PC-9 (cell line): ENCODE results near the gene IL3. TPM values are rescaled to one million over a fixed set of nuclear protein-coding genes. Genes with fewer than 3 reads are reported as not detected.

Experiments
- BruUV-seq: library from RNA; stranded (reverse); fragments of 400-500 nt; replicated peaks from 2 replicates; lab custom pipeline; 2021; lab: Mats Ljungman, UMichigan
- CTCF ChIA-PET: fragments of 300-600 bp; sonication (Branson Sonifier 250); formaldehyde crosslinking; loops from one replicate; lab custom pipeline; 2022; ENCODE audit warnings: antibody characterized with exemption; lab: Charles Lee
- POLR2A ChIA-PET: fragments of 300-600 bp; sonication (Branson Sonifier 250); formaldehyde crosslinking; loops from one replicate; lab custom pipeline; 2022; ENCODE audit warnings: antibody characterized with exemption; ENCODE audit not compliant: unreplicated experiment; lab: Charles Lee
- DNase-seq, 2 experiments: peaks; one replicate each; pipeline versions ENCODE4 v3.0.0 to v3.0.0-alpha.2; 2015 to 2022; ENCODE audit warnings: mixed read lengths in 1 of 2
- H2AFZ ChIP-seq: fragments of 200-600 bp; sonication (generic); 2 replicates; pipeline ENCODE4 v1.8.1; 2017; ENCODE audit warnings: antibody characterized with exemption
- H3F3A ChIP-seq: fragments of 200-600 bp; sonication (generic); 2 replicates; pipeline ENCODE4 v1.8.1; 2017; ENCODE audit warnings: antibody characterized with exemption, mild to moderate bottlenecking, low read depth; ENCODE audit not compliant: insufficient read depth
- H3K27ac ChIP-seq: fragments of 200-600 bp; sonication (generic); 2 replicates; pipeline ENCODE4 v1.6.1; 2016; ENCODE audit warnings: mixed run types
- H3K27me3 ChIP-seq: fragments of 200-600 bp; sonication (generic); 2 replicates; pipeline ENCODE4 v1.6.1; 2016; ENCODE audit warnings: low read depth, mixed run types; ENCODE audit not compliant: insufficient read depth
- H3K36me3 ChIP-seq: fragments of 200-600 bp; sonication (generic); 2 replicates; pipeline ENCODE4 v1.6.1; 2016; ENCODE audit warnings: low read depth, mixed run types
- H3K4me1 ChIP-seq: fragments of 200-600 bp; sonication (generic); replicated peaks from 2 replicates; pipeline ENCODE4 v1.6.1; 2016; ENCODE audit warnings: mixed run types; ENCODE audit not compliant: insufficient read depth
- H3K4me2 ChIP-seq: fragments of 200-600 bp; sonication (generic); 2 replicates; pipeline ENCODE4 v1.6.1; 2017; ENCODE audit warnings: mixed run types
- H3K4me3 ChIP-seq: fragments of 200-600 bp; sonication (generic); 2 replicates; pipeline ENCODE4 v1.6.1; 2016; ENCODE audit warnings: mixed run types
- H3K79me2 ChIP-seq: fragments of 200-600 bp; sonication (generic); 2 replicates; pipeline ENCODE4 v1.6.1; 2017; ENCODE audit warnings: low read depth, mixed run types
- H3K9me2 ChIP-seq: fragments of 200-600 bp; sonication (generic); 2 replicates; pipeline ENCODE4 v1.8.1; 2017; ENCODE audit warnings: mild to moderate bottlenecking; ENCODE audit not compliant: insufficient read depth
- H3K9me3 ChIP-seq: fragments of 200-600 bp; sonication (generic); 2 replicates; pipeline ENCODE4 v1.8.1; 2016; ENCODE audit warnings: low read depth; ENCODE audit not compliant: insufficient read depth
- H4K20me1 ChIP-seq: fragments of 200-600 bp; sonication (generic); 2 replicates; pipeline ENCODE4 v1.8.1; 2017; ENCODE audit not compliant: insufficient read depth
- EZH2 ChIP-seq: fragments of 200-600 bp; sonication (generic); IDR thresholded peaks from 2 replicates; pipeline ENCODE4 v1.8.0; 2017; ENCODE audit warnings: antibody characterized with exemption, low read depth
- intact Hi-C: fragments of 100-400 bp; cut with micrococcal nuclease; formaldehyde crosslinking; loops from one replicate; pipeline ENCODE4 v1.10.0; 2022; ENCODE audit not compliant: unreplicated experiment
- total RNA-seq: library from RNA; stranded (reverse); gene quantifications from 2 replicates; pipeline ENCODE4 v1.2.3, GENCODE V29; 2021
- TF ChIP-seq, protein P1 (sequence below): fragments of 200-600 bp; sonication (generic); conservative IDR thresholded peaks from 2 replicates; pipeline ENCODE4 v1.6.1; 2017; ENCODE audit warnings: mixed run types, antibody characterized with exemption, mild to moderate bottlenecking, moderate library complexity

IL3 gene
- total RNA-seq, 1 experiment from 2014 or later = not detected

DNA sequence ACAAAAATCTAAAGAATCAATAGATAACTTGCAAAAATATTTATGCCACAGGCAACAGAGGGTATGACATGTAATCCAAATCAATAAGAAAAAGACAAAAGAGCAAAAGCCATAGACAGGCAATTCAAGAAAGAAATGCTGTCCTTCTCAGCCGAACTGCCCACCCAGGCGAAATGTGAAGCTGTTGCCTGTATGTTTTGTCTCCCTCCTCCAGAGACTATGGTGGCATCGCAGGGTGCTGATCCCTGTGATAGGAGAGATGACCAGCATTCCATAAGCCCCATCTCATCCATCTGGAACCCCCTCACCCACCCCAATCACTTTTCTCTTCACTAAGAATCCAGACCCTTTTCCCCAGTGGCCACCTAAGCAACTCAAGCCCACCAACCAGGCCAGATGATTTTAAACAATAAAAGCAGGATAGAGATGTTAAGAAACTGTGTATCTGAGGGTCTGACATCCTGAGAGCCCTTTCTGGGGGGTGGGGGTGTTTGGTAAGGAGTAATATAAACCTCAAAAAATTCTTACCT, 43.7 kb upstream of the IL3 start:
- ChIA-PET POLR2A (no interaction called here), CTCF (no interaction called here)
- H3K27me3 ChIP-seq = peaks cover 59% of the 10 kb centered on the region
- H3K4me1 ChIP-seq = no peaks in the 10 kb centered on the region
- no peaks in the 10 kb centered on the region for H3K79me2 ChIP-seq
- no peaks in the 10 kb centered on the region for H3F3A ChIP-seq
- no peak overlapping the region for H3K4me2 ChIP-seq
- no peaks in the 10 kb centered on the region for H3K9me2 ChIP-seq
- BruUV-seq = no TSS peak
- H3K9me3 ChIP-seq = no peaks in the 10 kb centered on the region
- no peak overlapping the region for H3K4me3 ChIP-seq
- H2AFZ ChIP-seq = no peak overlapping the region
- TF ChIP-seq, protein P1, sequence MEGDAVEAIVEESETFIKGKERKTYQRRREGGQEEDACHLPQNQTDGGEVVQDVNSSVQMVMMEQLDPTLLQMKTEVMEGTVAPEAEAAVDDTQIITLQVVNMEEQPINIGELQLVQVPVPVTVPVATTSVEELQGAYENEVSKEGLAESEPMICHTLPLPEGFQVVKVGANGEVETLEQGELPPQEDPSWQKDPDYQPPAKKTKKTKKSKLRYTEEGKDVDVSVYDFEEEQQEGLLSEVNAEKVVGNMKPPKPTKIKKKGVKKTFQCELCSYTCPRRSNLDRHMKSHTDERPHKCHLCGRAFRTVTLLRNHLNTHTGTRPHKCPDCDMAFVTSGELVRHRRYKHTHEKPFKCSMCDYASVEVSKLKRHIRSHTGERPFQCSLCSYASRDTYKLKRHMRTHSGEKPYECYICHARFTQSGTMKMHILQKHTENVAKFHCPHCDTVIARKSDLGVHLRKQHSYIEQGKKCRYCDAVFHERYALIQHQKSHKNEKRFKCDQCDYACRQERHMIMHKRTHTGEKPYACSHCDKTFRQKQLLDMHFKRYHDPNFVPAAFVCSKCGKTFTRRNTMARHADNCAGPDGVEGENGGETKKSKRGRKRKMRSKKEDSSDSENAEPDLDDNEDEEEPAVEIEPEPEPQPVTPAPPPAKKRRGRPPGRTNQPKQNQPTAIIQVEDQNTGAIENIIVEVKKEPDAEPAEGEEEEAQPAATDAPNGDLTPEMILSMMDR = no peak
- no peak for TF ChIP-seq EZH2
- H3K36me3 ChIP-seq = no peaks in the 10 kb centered on the region
- DNase-seq = no peak
- no peak overlapping the region for H3K27ac ChIP-seq
- intact Hi-C loops = no loop called here
- no peaks in the 10 kb centered on the region for H4K20me1 ChIP-seq

DNA sequence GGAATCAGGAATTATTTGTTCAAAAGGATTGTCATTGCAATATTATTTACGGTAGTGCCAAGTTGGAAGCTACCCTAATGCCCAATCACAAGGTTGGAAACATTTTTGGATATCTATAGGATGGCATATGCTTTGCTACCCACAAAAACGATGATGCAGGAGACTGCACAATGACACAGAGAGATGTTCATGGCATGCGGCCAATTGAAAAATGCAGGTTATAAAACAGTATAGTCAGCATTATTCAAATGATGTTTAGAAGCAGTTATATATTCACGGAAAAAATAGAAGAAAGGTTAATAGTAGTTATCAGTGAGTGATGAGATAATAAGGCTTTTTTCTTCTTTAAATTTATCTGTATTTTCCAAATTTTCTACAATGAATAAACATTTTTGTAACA, 43.1 kb upstream of the IL3 start:
- Histone ChIP-seq H3K4me3 (no peak overlapping the region), H3K4me1 (no peaks in the 10 kb centered on the region), H2AFZ (no peak overlapping the region), H3K27me3 (peaks cover 54% of the 10 kb centered on the region), H3K27ac (no peak overlapping the region), H4K20me1 (no peaks in the 10 kb centered on the region), H3K79me2 (no peaks in the 10 kb centered on the region), H3K4me2 (no peak overlapping the region), H3K36me3 (no peaks in the 10 kb centered on the region), H3K9me2 (no peaks in the 10 kb centered on the region), H3K9me3 (no peaks in the 10 kb centered on the region), H3F3A (no peaks in the 10 kb centered on the region)
- ChIA-PET CTCF (no interaction called here), POLR2A (no interaction called here)
- BruUV-seq = no TSS peak
- no peak for TF ChIP-seq EZH2
- TF ChIP-seq, protein P1 = no peak
- intact Hi-C loops = no loop called here
- no peak for DNase-seq

DNA sequence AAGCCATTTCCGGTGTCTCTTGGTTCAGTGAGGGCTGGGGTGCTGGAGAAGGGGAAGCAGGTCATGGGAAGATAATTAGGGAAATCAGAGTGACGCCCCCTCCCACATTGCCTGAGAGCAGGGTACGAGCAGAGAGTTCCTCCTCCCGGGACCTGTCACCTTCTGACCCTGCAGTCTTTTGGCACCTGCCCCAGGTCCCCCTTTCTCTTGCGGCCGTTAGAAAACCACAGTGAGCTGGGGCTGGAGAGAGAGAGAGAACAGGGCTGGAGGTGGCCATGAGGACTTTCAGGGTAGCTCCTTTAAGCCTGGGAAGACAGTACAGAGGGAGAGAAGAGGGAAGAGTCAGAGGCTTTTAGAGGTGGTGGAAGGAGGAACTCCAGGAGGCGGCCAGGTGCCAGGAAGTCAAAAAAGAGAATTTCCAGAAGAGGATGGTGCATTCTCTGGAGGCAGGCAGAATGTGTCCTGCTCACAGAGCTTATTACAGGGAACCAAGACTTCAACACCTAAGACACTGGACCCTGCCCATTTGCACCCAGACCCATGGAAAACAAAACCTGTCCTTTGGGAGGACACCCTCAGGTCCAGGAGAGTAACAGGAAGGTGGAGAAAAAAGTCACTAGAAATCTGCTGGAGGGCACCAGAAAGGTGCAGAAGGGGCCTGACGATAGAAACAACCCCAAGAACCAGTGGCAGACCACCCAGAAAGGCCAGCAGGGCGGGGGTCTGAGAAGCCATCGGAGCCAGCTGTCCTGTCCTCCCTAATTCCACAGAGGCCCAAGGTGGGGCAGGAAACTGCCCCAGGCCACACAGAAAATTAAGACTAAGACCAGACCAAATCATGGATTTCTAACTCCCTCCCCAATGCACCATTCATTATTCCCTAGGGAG, 42.5 kb upstream of the IL3 start:
- ChIA-PET POLR2A (no interaction called here), CTCF (no interaction called here)
- H3K4me1 ChIP-seq = no peaks in the 10 kb centered on the region
- H3K36me3 ChIP-seq = no peaks in the 10 kb centered on the region
- no peak overlapping the region for H3K4me2 ChIP-seq
- intact Hi-C loops = no loop called here
- no peak for DNase-seq
- H4K20me1 ChIP-seq = no peaks in the 10 kb centered on the region
- no peak overlapping the region for H3K27ac ChIP-seq
- TF ChIP-seq, protein P1 = no peak
- no peak for TF ChIP-seq EZH2
- peaks cover 47% of the 10 kb centered on the region for H3K27me3 ChIP-seq
- BruUV-seq = no TSS peak
- H2AFZ ChIP-seq = no peak overlapping the region
- no peaks in the 10 kb centered on the region for H3F3A ChIP-seq
- no peaks in the 10 kb centered on the region for H3K79me2 ChIP-seq
- no peak overlapping the region for H3K4me3 ChIP-seq
- no peaks in the 10 kb centered on the region for H3K9me2 ChIP-seq
- H3K9me3 ChIP-seq = no peaks in the 10 kb centered on the region
